ENCODE measurements around the gene MVB12A. TPM values are rescaled to one million over a fixed set of nuclear protein-coding genes. Genes with fewer than 3 reads are reported as not detected.

MVB12A gene
- total RNA-seq, 1 donor from 2014 or later: 41.0 TPM

- Histone ChIP-seq H3K27ac (ENCODE audit: low read depth, low read length) (no peak within 1 kb of the TSS), H3K4me1 (ENCODE audit: insufficient read depth, low read length) (no peaks in the 10 kb centered on the region), H3K36me3 (ENCODE audit: insufficient read depth, low read length) (no peaks in the 10 kb centered on the region), H3K9ac (ENCODE audit: low read length) (no peak within 1 kb of the TSS), H4K20me1 (ENCODE audit: insufficient read depth, low read length) (no peaks in the 10 kb centered on the region), H3K4me2 (ENCODE audit: low read length) (no peak within 1 kb of the TSS), H3K4me3 (ENCODE audit: insufficient read depth, low read depth, low read length) (no peak within 1 kb of the TSS), H3K9me3 (ENCODE audit: insufficient read depth, low read depth, low read length) (no peaks in the 10 kb centered on the region), H3K79me2 (ENCODE audit: insufficient read depth, low read length) (no peaks in the 10 kb centered on the region), H3K27me3 (ENCODE audit: insufficient read depth, low read length) (peaks cover 15% of the 10 kb centered on the region), H2AFZ (ENCODE audit: low read depth, low read length) (no peak within 1 kb of the TSS)
- Mint-ChIP-seq H3K4me1 (ENCODE audit: low read depth, unreplicated experiment) (no peaks in the 10 kb centered on the region), H3K36me3 (ENCODE audit: low read depth, unreplicated experiment) (no peaks in the 10 kb centered on the region), H3K27ac (ENCODE audit: unreplicated experiment) (no peak within 1 kb of the TSS), H3K9me3 (ENCODE audit: unreplicated experiment) (no peaks in the 10 kb centered on the region), H3K27me3 (ENCODE audit: low read depth, unreplicated experiment) (peaks cover 22% of the 10 kb centered on the region), H3K4me3 (ENCODE audit: unreplicated experiment) (no peak within 1 kb of the TSS)
- TF ChIP-seq CTCF (IDR thresholded peaks at IDR 0.05; ENCODE audit: insufficient read depth, low read depth, low read length) (no peak), EZH2 (IDR thresholded peaks at IDR 0.05; ENCODE audit: insufficient read depth, low read length) (no peak)
- DNase-seq (ENCODE audit: low read depth) (no peak), FAIRE-seq (no peak)
These were observed 40.8 kb downstream of the MVB12A start, which contains the start of gene NXNL1 for GRCh38 chr19:17460372-17461230. NXNL1 (minus strand) TSS chr19:17460926; CDS start chr19:17460869, 57 bp downstream.

GRCh38 chr19:17466487-17466850 lies 46.6 kb downstream of the MVB12A start:
- Mint-ChIP-seq H3K4me1 (ENCODE audit: low read depth, unreplicated experiment) (peaks cover 6% of the 10 kb centered on the region), H3K27ac (ENCODE audit: unreplicated experiment) (no peak overlapping the region), H3K9me3 (ENCODE audit: unreplicated experiment) (no peaks in the 10 kb centered on the region), H3K27me3 (ENCODE audit: low read depth, unreplicated experiment) (peaks cover 7% of the 10 kb centered on the region), H3K36me3 (ENCODE audit: low read depth, unreplicated experiment) (no peaks in the 10 kb centered on the region), H3K4me3 (ENCODE audit: unreplicated experiment) (no peak overlapping the region)
- Histone ChIP-seq H3K4me3 (ENCODE audit: insufficient read depth, low read depth, low read length) (no peak overlapping the region), H2AFZ (ENCODE audit: low read depth, low read length) (no peak overlapping the region), H3K27ac (ENCODE audit: low read depth, low read length) (no peak overlapping the region), H3K79me2 (ENCODE audit: insufficient read depth, low read length) (peaks cover 7% of the 10 kb centered on the region), H3K4me2 (ENCODE audit: low read length) (no peak overlapping the region), H3K27me3 (ENCODE audit: insufficient read depth, low read length) (peaks cover 3% of the 10 kb centered on the region), H4K20me1 (ENCODE audit: insufficient read depth, low read length) (peaks cover 6% of the 10 kb centered on the region), H3K9me3 (ENCODE audit: insufficient read depth, low read depth, low read length) (no peaks in the 10 kb centered on the region), H3K9ac (ENCODE audit: low read length) (no peak overlapping the region), H3K36me3 (ENCODE audit: insufficient read depth, low read length) (no peaks in the 10 kb centered on the region), H3K4me1 (ENCODE audit: insufficient read depth, low read length) (peaks cover 14% of the 10 kb centered on the region)
- TF ChIP-seq EZH2 (IDR thresholded peaks at IDR 0.05; ENCODE audit: insufficient read depth, low read length) (no peak), CTCF (IDR thresholded peaks at IDR 0.05; ENCODE audit: insufficient read depth, low read depth, low read length) (no peak)
- FAIRE-seq: no peak
- no peak for DNase-seq (ENCODE audit: low read depth)
